ENCODE results near the gene ATP2B2.
A peak's percentile ranks its signal among the peaks of the same experiment; 100 is the strongest.

The ATP2B2 gene

GRCh38 chr3:10531031-10531430 is 25.6 kb upstream of the ATP2B2 start:
- DNase-seq (ENCODE audit: low spot score) = peak; percentile 57
- Histone ChIP-seq H3K27ac (no peak overlapping the region), H3K4me3 (no peak overlapping the region)
- TF ChIP-seq, protein P1, sequence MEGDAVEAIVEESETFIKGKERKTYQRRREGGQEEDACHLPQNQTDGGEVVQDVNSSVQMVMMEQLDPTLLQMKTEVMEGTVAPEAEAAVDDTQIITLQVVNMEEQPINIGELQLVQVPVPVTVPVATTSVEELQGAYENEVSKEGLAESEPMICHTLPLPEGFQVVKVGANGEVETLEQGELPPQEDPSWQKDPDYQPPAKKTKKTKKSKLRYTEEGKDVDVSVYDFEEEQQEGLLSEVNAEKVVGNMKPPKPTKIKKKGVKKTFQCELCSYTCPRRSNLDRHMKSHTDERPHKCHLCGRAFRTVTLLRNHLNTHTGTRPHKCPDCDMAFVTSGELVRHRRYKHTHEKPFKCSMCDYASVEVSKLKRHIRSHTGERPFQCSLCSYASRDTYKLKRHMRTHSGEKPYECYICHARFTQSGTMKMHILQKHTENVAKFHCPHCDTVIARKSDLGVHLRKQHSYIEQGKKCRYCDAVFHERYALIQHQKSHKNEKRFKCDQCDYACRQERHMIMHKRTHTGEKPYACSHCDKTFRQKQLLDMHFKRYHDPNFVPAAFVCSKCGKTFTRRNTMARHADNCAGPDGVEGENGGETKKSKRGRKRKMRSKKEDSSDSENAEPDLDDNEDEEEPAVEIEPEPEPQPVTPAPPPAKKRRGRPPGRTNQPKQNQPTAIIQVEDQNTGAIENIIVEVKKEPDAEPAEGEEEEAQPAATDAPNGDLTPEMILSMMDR (IDR thresholded peaks at IDR 0.05) = no peak

DNA sequence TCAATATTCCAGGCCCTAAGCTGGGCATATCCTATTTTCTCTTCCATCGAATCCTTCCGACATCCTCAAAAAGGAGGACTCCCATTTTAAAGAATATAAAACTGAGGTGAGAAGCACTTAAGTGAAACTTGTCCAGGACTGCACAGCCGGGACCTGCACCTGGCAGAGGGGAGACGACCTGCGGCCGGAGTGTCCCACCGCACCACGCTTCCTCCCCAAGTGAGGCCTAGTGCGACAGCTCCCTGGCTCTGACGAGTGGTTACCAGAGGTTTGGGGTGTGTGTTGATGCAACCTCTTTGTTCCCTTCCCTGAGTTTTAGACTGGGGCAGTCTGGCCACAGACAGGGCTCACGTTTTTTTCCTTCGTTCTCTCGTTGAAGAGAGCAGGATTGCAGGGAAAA is 24.9 kb upstream of the ATP2B2 start:
- Histone ChIP-seq H3K4me3 (no peak overlapping the region), H3K27ac (no peak overlapping the region)
- TF ChIP-seq, protein P1 (IDR thresholded peaks at IDR 0.05) = no peak
- DNase-seq (ENCODE audit: low spot score) = peak; percentile 35

- Histone ChIP-seq H3K27ac (no peak overlapping the region), H3K4me3 (no peak overlapping the region)
- TF ChIP-seq, protein P1 (IDR thresholded peaks at IDR 0.05) = no peak
- DNase-seq (ENCODE audit: low spot score) = peak; percentile 40
These were observed 24.4 kb upstream of the ATP2B2 start for GRCh38 chr3:10529809-10530208.

- peak; percentile 43 for DNase-seq (ENCODE audit: low spot score)
- TF ChIP-seq, protein P1 (IDR thresholded peaks at IDR 0.05) = no peak
- H3K27ac ChIP-seq = no peak overlapping the region
- H3K4me3 ChIP-seq = no peak overlapping the region
These were observed 22.7 kb upstream of the ATP2B2 start for GRCh38 chr3:10528046-10528445.

DNA sequence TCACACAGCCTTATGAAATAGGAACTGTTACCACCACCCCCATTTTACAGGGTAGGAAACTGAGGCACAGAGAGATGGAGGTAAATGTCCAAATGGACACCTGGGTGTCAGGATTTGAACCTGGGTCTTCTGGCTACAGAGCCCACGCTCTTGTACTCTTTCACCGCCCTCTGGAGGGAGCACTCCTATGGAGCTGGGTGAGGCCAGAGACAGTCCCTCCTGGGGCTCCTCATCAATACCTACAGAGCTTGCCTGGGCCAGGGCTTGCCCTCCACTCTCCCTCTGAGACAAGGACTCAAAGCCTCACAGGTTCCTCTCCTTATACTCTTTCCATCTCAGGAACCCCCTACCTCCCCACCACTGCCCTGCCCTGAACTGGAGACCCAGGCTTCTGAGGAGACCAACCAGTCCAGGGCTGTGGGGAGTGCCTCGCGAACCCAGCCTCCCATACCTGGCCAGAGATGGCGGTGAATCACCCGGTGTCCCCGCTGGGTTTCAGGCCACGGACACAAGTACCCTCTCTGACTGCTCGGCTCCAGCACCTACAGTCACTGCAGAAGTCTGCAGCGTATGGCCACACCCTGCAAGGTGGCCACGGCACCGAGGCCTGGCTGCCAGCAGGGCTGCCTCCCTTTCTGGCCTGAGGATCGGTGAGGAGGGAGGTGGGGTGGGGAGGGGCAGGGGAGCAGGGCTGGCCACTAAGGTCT is 22.1 kb upstream of the ATP2B2 start:
- peak; percentile 57 for DNase-seq (ENCODE audit: low spot score)
- no peak overlapping the region for H3K4me3 ChIP-seq
- TF ChIP-seq, protein P1 (IDR thresholded peaks at IDR 0.05) = no peak
- no peak overlapping the region for H3K27ac ChIP-seq

DNA sequence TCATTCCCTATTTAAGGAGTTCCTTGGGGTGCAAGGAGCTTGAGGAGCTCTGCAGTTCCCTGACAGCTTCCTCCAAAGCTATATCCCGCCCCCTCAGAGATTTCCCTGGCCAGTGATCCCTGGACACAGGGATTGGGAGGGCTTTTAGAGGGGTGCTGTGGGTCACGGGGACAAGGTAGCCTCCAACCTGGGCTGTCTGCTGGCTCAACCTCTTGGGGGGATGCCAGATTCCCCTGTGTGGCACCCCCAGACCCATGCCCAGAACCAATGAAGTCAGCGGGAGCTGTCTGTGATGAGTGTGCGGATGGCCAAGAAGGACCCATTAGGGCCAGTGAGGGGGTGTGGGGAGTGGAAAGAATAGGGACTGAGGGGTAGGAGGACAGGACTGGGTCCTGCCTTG is 21.0 kb upstream of the ATP2B2 start:
- no peak overlapping the region for H3K4me3 ChIP-seq

More for the DNA sequence above, 21.0 kb upstream of the ATP2B2 start:
- TF ChIP-seq, protein P1 (IDR thresholded peaks at IDR 0.05) = no peak
- no peak overlapping the region for H3K27ac ChIP-seq
- DNase-seq (ENCODE audit: low spot score) = peak; percentile 50

All from coronary artery (tissue), 2 donors.